ENCODE data around the gene MRAS.

Gene MRAS

GRCh38 chr3:138340511-138340910, 7.9 kb upstream of the MRAS start:
- no peak for DNase-seq (ENCODE audit: low read depth)

GRCh38 chr3:138344754-138345153, 3.6 kb upstream of the MRAS start:
- no peak for DNase-seq (ENCODE audit: low read depth)

GRCh38 chr3:138348754-138349739, 668 bp downstream of the MRAS start:
- DNase-seq (ENCODE audit: low read depth): no peak

- DNase-seq (ENCODE audit: low read depth): no peak
Measured at GRCh38 chr3:138349926-138350665, 1.7 kb downstream of the MRAS start.

- DNase-seq (ENCODE audit: low read depth): no peak
Measured at GRCh38 chr3:138351151-138351550, 2.8 kb downstream of the MRAS start.

GRCh38 chr3:138351916-138352550, 3.7 kb downstream of the MRAS start:
- DNase-seq (ENCODE audit: low read depth): no peak

- DNase-seq (ENCODE audit: low read depth): no peak
Measured at GRCh38 chr3:138354376-138354775, 6.0 kb downstream of the MRAS start.

- no peak for DNase-seq (ENCODE audit: low read depth)
Measured at GRCh38 chr3:138355071-138355470, 6.7 kb downstream of the MRAS start.

- DNase-seq (ENCODE audit: low read depth): no peak
Measured at GRCh38 chr3:138356730-138357405, 8.5 kb downstream of the MRAS start.

- no peak for DNase-seq (ENCODE audit: low read depth)
Measured at GRCh38 chr3:138359148-138359918, 11.0 kb downstream of the MRAS start.

- no peak for DNase-seq (ENCODE audit: low read depth)
Measured at GRCh38 chr3:138359919-138360868, 11.8 kb downstream of the MRAS start.

- no peak for DNase-seq (ENCODE audit: low read depth)
Measured at GRCh38 chr3:138360869-138361525, 12.6 kb downstream of the MRAS start.

- DNase-seq (ENCODE audit: low read depth): no peak
Measured at GRCh38 chr3:138361561-138361971, 13.2 kb downstream of the MRAS start.

- no peak for DNase-seq (ENCODE audit: low read depth)
Measured at GRCh38 chr3:138362538-138362937, 14.2 kb downstream of the MRAS start.

- no peak for DNase-seq (ENCODE audit: low read depth)
Measured at GRCh38 chr3:138363322-138363721, 14.9 kb downstream of the MRAS start.

- DNase-seq (ENCODE audit: low read depth): no peak
Measured at GRCh38 chr3:138364356-138365252, 16.2 kb downstream of the MRAS start.

GRCh38 chr3:138365253-138365555, 16.8 kb downstream of the MRAS start:
- no peak for DNase-seq (ENCODE audit: low read depth)

GRCh38 chr3:138366006-138366759, 17.8 kb downstream of the MRAS start:
- no peak for DNase-seq (ENCODE audit: low read depth)
